Measurements from ENCODE around the gene MRRF.

DNA sequence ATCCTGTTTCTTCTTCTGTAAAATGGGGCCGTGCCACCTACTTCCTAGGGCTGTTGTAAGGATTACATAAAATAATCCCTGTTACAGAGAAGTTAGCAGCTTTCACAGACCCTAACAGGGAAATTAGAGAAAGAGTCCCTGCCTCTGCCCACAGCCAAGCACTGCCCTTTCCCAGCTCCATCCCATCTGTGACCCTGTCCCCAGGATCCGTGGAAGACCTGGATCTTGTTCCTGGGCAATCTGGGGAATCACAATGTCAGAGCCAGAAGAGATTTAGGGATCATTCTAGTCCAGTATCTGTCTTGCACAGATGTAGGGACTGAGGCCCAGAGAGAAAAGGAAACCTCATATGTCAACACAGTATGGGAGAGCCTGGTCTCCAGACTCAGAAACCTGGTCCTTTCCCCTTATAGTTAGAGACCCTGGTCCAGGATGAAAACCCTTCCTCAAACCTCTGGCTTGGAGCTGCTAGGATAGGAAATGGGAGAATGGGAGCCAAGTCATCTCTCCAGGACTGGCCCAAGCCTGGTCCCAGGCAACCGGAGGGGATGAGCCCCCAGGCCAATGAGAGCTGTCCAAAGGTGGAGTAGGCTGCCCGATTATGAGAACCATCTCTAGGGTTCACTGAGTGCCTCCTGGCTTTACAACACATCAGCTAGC lies 48.4 kb upstream of the MRRF start:
- TF ChIP-seq, protein P1, sequence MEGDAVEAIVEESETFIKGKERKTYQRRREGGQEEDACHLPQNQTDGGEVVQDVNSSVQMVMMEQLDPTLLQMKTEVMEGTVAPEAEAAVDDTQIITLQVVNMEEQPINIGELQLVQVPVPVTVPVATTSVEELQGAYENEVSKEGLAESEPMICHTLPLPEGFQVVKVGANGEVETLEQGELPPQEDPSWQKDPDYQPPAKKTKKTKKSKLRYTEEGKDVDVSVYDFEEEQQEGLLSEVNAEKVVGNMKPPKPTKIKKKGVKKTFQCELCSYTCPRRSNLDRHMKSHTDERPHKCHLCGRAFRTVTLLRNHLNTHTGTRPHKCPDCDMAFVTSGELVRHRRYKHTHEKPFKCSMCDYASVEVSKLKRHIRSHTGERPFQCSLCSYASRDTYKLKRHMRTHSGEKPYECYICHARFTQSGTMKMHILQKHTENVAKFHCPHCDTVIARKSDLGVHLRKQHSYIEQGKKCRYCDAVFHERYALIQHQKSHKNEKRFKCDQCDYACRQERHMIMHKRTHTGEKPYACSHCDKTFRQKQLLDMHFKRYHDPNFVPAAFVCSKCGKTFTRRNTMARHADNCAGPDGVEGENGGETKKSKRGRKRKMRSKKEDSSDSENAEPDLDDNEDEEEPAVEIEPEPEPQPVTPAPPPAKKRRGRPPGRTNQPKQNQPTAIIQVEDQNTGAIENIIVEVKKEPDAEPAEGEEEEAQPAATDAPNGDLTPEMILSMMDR (IDR thresholded peaks at IDR 0.05), result no peak
- no peak for TF ChIP-seq POLR2A (IDR thresholded peaks at IDR 0.05)

All from tibial nerve (tissue), 3 donors.